ENCODE results near the gene RPL38.

RPL38 gene

GRCh38 chr17:74211141-74211911, 7.8 kb downstream of the RPL38 start:
- DNase-seq, result no peak

GRCh38 chr17:74211912-74212208, 8.4 kb downstream of the RPL38 start:
- no peak for DNase-seq

GRCh38 chr17:74212209-74212912, 8.9 kb downstream of the RPL38 start:
- DNase-seq, result no peak

- DNase-seq, result peak; percentile 81
Observed at GRCh38 chr17:74212913-74213791, 9.7 kb downstream of the RPL38 start, which contains the start of gene TTYH2. TTYH2 (plus strand) TSS chr17:74213571; CDS start chr17:74213588, 17 bp downstream.

DNA sequence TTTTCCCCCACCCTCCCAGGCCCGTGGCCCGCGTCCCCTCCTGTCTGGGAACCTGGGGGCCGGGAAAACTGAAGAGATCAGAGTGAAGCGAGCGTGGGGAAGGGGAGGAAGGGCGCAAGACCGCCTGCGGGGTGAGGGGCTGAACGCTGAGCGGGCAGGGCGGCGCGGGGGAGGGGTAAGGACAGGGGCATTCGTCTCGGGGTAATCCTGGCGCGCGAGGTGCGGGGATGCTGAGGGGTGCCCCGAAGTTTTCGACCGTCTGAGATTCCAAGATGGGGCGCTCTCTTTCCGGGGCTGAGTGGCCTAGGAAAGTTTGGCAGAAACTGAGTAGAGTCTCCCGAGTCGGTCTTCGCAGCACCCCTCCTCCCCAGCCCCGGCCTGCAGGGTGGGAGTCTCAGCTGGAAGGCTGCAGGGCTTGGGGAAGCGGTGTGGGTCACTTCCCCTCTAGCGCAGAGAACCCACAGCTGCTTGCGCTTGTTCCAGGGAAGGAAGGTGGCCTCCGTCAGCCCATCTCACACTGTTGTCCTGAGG, 10.4 kb downstream of the RPL38 start:
- DNase-seq, result no peak

GRCh38 chr17:74214484-74215341, 11.2 kb downstream of the RPL38 start:
- DNase-seq, result no peak

DNA sequence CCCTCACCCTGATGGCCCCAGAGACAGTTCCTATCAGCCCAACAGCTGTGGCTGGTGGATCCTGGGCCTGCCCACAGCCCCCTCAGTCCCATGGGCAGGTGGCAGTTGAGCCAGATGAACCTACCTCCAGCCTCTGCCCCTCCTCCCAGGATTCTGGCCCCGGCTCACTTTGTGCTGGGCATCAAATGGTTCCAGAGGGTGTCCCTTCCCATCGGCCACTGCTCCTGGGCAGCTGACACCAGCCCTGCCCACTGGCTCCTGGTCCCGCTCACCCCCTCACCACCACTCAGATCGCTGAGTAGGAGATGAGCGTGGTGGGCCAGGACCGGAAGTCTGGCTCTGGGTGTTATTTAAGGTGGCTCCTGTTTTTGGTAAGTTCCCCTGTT, 11.9 kb downstream of the RPL38 start:
- DNase-seq, result no peak

- no peak for DNase-seq
Observed at GRCh38 chr17:74216505-74216904, 13.0 kb downstream of the RPL38 start.

- peak; percentile 32 for DNase-seq
Observed at GRCh38 chr17:74217037-74217730, 13.7 kb downstream of the RPL38 start.

GRCh38 chr17:74217888-74218287, 14.4 kb downstream of the RPL38 start:
- DNase-seq, result no peak

GRCh38 chr17:74218436-74218835, 15.0 kb downstream of the RPL38 start:
- no peak for DNase-seq

DNA sequence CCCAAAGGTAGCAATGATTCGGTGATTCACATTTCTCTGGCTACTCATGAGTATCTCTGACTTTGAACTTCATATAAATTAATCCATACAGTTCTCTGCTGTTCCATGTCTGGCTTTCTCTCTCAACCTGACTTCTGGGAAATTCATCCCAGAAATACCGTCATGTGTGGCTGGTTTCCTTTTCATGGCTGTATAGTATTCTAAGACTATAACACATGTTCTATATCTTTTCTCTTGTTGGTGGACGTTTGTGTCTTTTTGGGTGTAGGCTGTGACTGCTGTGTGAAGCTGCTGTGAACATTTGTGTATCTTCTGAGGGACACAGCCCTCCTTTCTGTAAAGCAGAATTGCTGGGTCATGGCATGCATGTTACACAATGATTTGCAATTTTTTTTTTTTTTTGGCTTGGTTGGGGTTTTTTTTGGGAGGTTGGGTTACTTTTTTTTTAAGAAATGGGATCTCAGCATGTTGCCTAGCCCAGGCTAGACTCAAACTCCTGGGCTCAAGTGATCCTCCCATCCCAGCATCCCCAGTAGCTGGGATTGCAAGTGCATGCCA, 16.2 kb downstream of the RPL38 start:
- no peak for DNase-seq

DNA sequence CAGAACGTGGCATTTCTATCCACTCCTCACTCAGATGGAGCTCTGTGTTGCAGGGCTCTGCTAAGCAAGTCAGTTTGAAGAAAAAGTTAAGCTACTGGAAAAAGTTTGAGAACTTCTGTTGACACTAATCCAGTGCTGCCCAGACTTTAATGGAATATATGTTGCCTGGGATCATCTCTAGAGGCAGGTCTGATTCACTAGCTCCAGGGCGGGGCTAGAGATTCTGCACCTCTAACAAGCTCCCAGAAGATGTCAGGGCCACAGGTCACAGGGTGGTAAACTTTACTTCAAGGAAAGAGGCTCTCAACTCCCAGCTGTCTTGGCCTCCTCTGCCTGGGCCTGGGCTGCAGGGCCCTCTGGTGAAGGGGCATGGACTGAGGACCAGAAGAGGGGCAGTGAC, 16.7 kb downstream of the RPL38 start:
- DNase-seq, result no peak

DNA sequence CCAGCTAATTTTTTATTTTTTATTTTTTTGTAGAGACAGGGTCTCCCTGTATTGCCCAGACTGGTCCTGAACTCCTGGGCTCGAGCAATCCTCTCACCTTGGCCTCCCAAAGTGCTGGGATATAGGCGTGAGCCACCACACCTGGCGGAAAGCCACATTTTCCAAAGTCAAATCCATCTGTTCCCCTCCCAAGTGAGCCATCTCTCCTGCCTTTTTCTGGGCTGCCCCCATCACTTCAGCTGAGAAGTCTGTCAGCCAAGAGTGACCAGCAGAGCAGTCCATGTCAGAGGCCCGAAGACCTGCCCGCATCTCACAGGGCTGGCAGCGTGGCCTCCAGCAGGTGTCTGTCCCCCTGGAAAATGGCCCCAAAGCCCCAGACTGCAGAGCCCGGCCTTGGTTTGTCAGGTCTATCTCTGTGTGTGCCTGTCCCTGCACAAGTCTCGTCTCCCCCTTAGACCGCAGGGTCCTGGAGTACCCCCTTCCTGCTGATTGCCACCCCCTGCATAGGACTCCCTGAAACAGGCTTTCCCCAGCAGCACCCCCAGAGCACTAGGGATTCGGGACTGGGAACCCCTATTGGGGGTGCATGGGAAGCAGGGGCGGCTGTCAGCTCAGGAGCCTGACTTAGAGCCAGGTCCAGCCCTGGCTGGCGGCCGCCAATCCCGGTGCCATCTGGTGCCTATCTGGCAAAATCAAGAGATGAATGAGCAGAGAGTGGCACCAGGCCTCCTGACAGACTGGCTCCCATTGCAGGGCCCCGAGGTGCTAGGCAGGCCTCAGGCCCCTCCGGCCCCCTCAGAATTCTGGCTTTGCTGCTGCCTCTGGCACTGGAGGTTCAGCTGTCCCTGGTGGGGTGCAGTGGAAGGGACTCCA, 17.7 kb downstream of the RPL38 start:
- DNase-seq, result no peak

DNA sequence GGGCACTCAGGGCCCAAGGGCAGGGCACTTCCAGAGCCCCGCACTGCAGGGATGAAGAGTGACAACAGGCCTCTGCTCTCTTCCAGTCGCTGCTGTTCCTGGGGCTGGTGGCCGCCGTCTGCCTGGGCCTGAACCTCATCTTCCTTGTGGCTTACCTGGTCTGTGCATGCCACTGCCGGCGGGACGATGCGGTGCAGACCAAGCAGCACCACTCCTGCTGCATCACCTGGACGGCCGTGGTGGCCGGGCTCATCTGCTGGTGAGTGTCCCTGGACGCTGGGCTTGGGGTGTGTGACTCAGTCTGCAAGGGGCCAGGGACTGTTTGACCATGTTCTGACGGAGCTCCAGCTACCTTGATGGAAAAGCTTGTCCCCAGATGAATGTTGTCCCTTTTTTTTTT, 18.9 kb downstream of the RPL38 start:
- no peak for DNase-seq

GRCh38 chr17:74223901-74224300, 20.4 kb downstream of the RPL38 start:
- no peak for DNase-seq

GRCh38 chr17:74224959-74225725, 21.7 kb downstream of the RPL38 start:
- no peak for DNase-seq

DNA sequence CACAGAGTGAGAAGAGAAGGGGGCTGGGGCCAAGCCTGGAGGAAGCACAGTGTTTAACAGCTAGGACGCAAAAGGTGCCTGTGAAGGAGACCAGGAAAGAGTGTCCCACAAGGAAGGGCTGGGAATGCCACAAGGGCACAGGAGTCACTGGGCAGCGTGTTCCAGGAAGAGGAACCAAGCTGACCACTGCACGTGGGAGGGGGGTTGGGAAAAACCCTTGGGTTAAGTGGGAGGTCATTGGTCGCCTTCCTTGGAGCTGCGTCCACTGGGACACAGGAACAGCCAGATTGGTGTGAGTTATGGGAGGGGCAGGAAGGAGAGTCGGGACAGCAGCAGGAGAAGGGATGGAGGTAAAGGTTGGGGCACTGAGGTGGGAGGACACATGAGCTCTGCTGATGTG, 22.8 kb downstream of the RPL38 start:
- DNase-seq, result no peak

DNA sequence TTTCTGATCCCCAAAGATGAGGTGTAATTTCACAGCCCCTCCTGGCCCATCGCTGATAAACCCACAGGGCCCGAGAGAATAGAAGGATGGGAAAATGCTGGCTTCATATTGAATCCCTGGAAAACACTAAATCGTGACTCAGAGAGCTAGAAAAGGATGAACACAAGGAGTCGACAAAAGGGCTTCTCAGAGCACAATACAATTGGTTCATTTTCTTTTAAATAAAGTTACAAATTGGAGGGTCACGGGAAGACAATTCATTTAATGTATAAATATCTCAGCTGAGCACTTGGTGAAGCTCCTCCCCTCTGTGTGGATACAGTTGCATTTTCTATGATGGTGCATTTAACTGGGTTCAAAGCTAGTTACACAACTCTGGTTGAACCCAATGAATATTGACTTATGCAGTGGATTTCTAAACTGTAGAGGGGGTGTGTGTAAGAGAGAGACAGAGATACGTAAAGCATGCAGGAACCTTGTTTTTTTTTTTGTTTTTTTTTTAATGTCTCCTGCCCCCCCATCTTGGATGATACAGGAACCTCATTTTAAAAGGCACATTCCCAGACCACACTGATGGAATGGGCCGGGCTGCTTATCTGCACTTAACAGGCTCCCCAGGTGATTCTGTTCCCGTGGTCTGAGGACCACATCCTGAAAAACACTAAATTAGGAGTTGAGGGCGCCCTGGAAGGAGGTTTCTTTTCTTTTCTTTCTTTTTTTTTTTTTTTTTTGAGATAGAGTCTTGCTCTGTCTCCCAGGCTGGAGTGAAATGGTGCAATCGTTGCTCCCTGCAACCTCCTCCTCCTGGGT, 24.0 kb downstream of the RPL38 start:
- DNase-seq, result no peak

All from NCI-H446 treated with DMSO at 0.1 percent for 48 hours (cell line).